ENCODE data around the gene CGB3. TPM values are rescaled to one million over a fixed set of nuclear protein-coding genes. Genes with fewer than 3 reads are reported as not detected.
"Not testable (repeated sequence)": the region's sequence is repeated elsewhere in the genome, so short reads cannot be mapped to it uniquely, and the experiment has no call there.

The CGB3 gene
- total RNA-seq, 1 donor from 2014 or later: not detected

DNA sequence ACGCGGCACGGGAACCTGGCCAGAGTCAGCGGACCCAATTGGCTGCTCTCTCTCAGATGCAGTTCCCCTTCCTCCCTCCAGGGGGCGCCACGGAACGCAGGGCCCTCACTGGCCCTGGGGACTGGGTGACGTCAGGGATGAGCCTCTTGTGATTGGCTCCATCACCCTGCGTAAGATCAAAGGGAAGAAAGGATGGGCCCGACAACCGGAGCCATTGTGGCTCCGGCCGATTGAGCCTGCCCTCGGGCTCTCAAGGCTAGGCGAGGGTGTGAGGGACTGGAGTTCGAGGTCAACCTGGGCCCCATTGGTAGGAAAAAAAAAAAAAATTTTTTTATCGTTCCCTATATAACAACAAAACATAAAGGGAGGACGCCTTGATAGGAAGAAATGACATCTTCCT lies 12.7 kb upstream of the CGB3 start, which contains the start of gene CGB1:
CGB1 (minus strand) TSS at position 81 of the 400 bp plus-strand sequence. CDS start 184 bp downstream, outside the sequence.
- H3K36me3 Mint-ChIP-seq (ENCODE audit: unreplicated experiment); DNase-seq; H3K4me1 Mint-ChIP-seq (ENCODE audit: low read depth, unreplicated experiment); H3K27ac Mint-ChIP-seq (ENCODE audit: unreplicated experiment); H3K9me3 Mint-ChIP-seq (ENCODE audit: unreplicated experiment); H3K27me3 Mint-ChIP-seq (ENCODE audit: unreplicated experiment); H3K4me3 Mint-ChIP-seq (ENCODE audit: unreplicated experiment): not testable (repeated sequence)
- peak; percentile 56 for TF ChIP-seq CTCF (IDR thresholded peaks at IDR 0.05; ENCODE audit: partially characterized antibody, unreplicated experiment)

DNA sequence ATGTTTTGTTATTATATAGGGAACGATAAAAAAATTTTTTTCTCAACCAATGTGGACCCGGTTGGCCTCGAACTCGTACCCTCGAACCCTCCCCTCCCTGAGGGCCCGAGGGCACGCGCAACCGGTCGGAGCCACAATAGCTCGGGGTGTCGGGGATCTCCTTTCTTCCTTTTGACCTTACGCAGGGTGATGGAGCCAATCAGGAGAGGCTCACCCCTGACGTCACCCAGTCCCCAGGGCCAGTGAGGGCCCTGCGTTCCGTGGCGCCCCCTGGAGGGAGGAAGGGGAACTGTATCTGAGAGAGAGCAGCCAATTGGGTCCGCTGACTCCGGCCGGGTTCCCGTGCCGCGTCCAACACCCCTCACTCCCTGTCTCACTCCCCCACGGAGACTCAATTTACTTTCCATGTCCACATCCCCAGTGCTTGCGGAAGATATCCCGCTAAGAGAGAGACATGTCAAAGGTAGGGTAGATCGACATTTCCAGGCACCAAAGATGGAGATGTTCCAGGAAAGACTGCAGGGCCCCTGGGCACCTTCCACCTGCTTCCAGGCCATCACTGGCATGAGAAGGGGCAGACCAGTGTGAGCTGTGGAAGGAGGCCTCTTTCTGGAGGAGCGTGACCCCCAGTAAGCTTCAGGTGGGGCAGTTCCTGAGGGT lies 7.6 kb upstream of the CGB3 start, which contains the start of gene CGB2:
CGB2 (plus strand) TSS at position 249 of the 660 bp plus-strand sequence; CDS start at position 455, 206 bp downstream.
- H3K27me3 Mint-ChIP-seq (ENCODE audit: unreplicated experiment); H3K9me3 Mint-ChIP-seq (ENCODE audit: unreplicated experiment); H3K36me3 Mint-ChIP-seq (ENCODE audit: unreplicated experiment); H3K27ac Mint-ChIP-seq (ENCODE audit: unreplicated experiment); H3K4me3 Mint-ChIP-seq (ENCODE audit: unreplicated experiment); DNase-seq; H3K4me1 Mint-ChIP-seq (ENCODE audit: low read depth, unreplicated experiment): not testable (repeated sequence)
- TF ChIP-seq CTCF (IDR thresholded peaks at IDR 0.05; ENCODE audit: partially characterized antibody, unreplicated experiment): peak; percentile 54

DNA sequence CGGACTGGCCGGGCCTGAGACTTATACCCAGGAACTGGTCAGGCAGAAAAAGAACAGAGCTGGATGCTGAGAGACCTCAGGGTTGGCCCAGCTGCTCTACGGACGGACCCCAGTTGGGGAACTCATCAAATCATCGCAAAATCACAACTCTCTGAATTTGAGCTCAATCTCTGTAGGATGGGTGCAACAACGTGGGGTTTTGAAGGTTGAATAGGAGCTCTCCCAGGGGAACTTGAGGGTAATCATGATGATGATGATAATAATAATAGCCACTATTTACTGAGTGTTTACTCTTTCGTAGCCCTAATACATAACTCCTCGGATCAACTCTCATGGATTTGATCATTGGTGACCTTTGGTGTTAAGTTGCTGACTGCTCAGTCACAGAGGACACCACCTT lies 6.2 kb upstream of the CGB3 start:
- H3K36me3 Mint-ChIP-seq (ENCODE audit: unreplicated experiment); H3K4me3 Mint-ChIP-seq (ENCODE audit: unreplicated experiment); DNase-seq; H3K27ac Mint-ChIP-seq (ENCODE audit: unreplicated experiment); H3K9me3 Mint-ChIP-seq (ENCODE audit: unreplicated experiment); H3K4me1 Mint-ChIP-seq (ENCODE audit: low read depth, unreplicated experiment); H3K27me3 Mint-ChIP-seq (ENCODE audit: unreplicated experiment): not testable (repeated sequence)

GRCh38 chr19:49029749-49030148 lies 5.6 kb upstream of the CGB3 start:
- not testable (repeated sequence) for H3K4me3 Mint-ChIP-seq (ENCODE audit: unreplicated experiment); DNase-seq; H3K27ac Mint-ChIP-seq (ENCODE audit: unreplicated experiment); H3K27me3 Mint-ChIP-seq (ENCODE audit: unreplicated experiment); H3K9me3 Mint-ChIP-seq (ENCODE audit: unreplicated experiment); H3K36me3 Mint-ChIP-seq (ENCODE audit: unreplicated experiment); H3K4me1 Mint-ChIP-seq (ENCODE audit: low read depth, unreplicated experiment)

DNA sequence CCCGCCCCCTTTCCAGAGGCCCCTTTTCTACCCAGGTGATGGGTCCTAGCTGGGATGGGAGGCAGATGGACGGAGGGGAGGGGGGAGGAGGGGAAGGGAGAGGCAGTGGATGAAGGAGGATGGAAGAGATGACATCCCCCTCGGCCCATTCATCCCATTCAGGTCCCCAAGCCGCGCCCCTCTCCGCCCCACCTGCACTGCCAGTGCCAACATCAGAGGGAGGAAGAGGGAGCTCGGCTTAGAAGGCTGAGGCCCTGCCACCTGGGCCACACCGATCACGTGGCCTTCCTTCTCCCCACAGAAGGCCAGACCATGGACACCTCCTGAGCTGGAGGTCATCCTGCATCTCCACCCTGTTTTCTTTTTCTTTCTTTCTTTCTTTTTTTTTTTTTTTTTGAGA lies 4.6 kb upstream of the CGB3 start:
- H3K27ac Mint-ChIP-seq (ENCODE audit: unreplicated experiment); H3K36me3 Mint-ChIP-seq (ENCODE audit: unreplicated experiment); DNase-seq; H3K9me3 Mint-ChIP-seq (ENCODE audit: unreplicated experiment); H3K4me3 Mint-ChIP-seq (ENCODE audit: unreplicated experiment); H3K27me3 Mint-ChIP-seq (ENCODE audit: unreplicated experiment); H3K4me1 Mint-ChIP-seq (ENCODE audit: low read depth, unreplicated experiment): not testable (repeated sequence)

- not testable (repeated sequence) for H3K9me3 Mint-ChIP-seq (ENCODE audit: unreplicated experiment); H3K4me1 Mint-ChIP-seq (ENCODE audit: low read depth, unreplicated experiment); DNase-seq; H3K27me3 Mint-ChIP-seq (ENCODE audit: unreplicated experiment); H3K36me3 Mint-ChIP-seq (ENCODE audit: unreplicated experiment); H3K27ac Mint-ChIP-seq (ENCODE audit: unreplicated experiment); H3K4me3 Mint-ChIP-seq (ENCODE audit: unreplicated experiment)
Measured at GRCh38 chr19:49025599-49025998, 1.5 kb upstream of the CGB3 start.

- not testable (repeated sequence) for H3K27me3 Mint-ChIP-seq (ENCODE audit: unreplicated experiment); H3K27ac Mint-ChIP-seq (ENCODE audit: unreplicated experiment); H3K4me1 Mint-ChIP-seq (ENCODE audit: low read depth, unreplicated experiment); H3K36me3 Mint-ChIP-seq (ENCODE audit: unreplicated experiment); DNase-seq; H3K9me3 Mint-ChIP-seq (ENCODE audit: unreplicated experiment); H3K4me3 Mint-ChIP-seq (ENCODE audit: unreplicated experiment)
Measured at GRCh38 chr19:49025088-49025487, 955 bp upstream of the CGB3 start.

Data from glutamatergic neuron (in vitro differentiated cells).